ENCODE results near the gene HOXD11. TPM values are rescaled to one million over a fixed set of nuclear protein-coding genes. Genes with fewer than 3 reads are reported as not detected.
A peak's percentile ranks its signal among the peaks of the same experiment; 100 is the strongest.

Gene HOXD11
- total RNA-seq, 1 donor from 2014 or later: not detected

GRCh38 chr2:176109192-176109901 is 2.3 kb downstream of the HOXD11 start:
- peaks cover 0 to 16% of the 10 kb centered on the region in 2 donors for H3K4me1 ChIP-seq
- H3K27me3 ChIP-seq: peaks cover 67% of the 10 kb centered on the region
- H3K9me3 ChIP-seq: no peaks in the 10 kb centered on the region
- no peak overlapping the region for H3K4me3 ChIP-seq
- H3K36me3 ChIP-seq: no peaks in the 10 kb centered on the region
- intact Hi-C loops (cut with DNase I): loop anchor here (10.0 kb wide), 1 partner anchor 925 kb away; the partner anchor contains the start of gene ATP5MC3
- H3K27ac ChIP-seq: no peak overlapping the region
- no peak for TF ChIP-seq CTCF (IDR thresholded peaks at IDR 0.05)
- no peak for DNase-seq (ENCODE audit: low spot score in 2 of 2)

GRCh38 chr2:176109946-176110345 is 2.9 kb downstream of the HOXD11 start:
- TF ChIP-seq CTCF (IDR thresholded peaks at IDR 0.05): no peak
- no peak for DNase-seq (ENCODE audit: low spot score in 2 of 2)
- H3K36me3 ChIP-seq: no peaks in the 10 kb centered on the region
- H3K27ac ChIP-seq: no peak overlapping the region
- no peaks in the 10 kb centered on the region for H3K9me3 ChIP-seq
- H3K4me1 ChIP-seq: peaks cover 0 to 10% of the 10 kb centered on the region in 2 donors
- intact Hi-C loops (cut with DNase I): loop anchor here (10.0 kb wide), 1 partner anchor 925 kb away; the partner anchor contains the start of gene ATP5MC3
- H3K4me3 ChIP-seq: no peak overlapping the region
- peaks cover 61% of the 10 kb centered on the region for H3K27me3 ChIP-seq

GRCh38 chr2:176110415-176111308 is 3.6 kb downstream of the HOXD11 start:
- no peaks in the 10 kb centered on the region for H3K36me3 ChIP-seq
- no peak overlapping the region for H3K27ac ChIP-seq
- no peak overlapping the region for H3K4me3 ChIP-seq
- TF ChIP-seq CTCF (IDR thresholded peaks at IDR 0.05): no peak
- intact Hi-C loops (cut with DNase I): no loop called here
- H3K4me1 ChIP-seq: peaks cover 0 to 10% of the 10 kb centered on the region in 2 donors
- no peaks in the 10 kb centered on the region for H3K9me3 ChIP-seq
- DNase-seq (ENCODE audit: low spot score in 2 of 2): no peak
- peaks cover 57% of the 10 kb centered on the region for H3K27me3 ChIP-seq

GRCh38 chr2:176111309-176111663 is 4.2 kb downstream of the HOXD11 start:
- intact Hi-C loops (cut with DNase I): no loop called here
- Histone ChIP-seq H3K36me3 (no peaks in the 10 kb centered on the region), H3K4me3 (no peak overlapping the region), H3K9me3 (no peaks in the 10 kb centered on the region), H3K27me3 (peaks cover 60% of the 10 kb centered on the region), H3K27ac (no peak overlapping the region), H3K4me1 (peaks cover 0 to 13% of the 10 kb centered on the region in 2 donors)
- peak; percentile 18 to 51 (median 33) for TF ChIP-seq CTCF (IDR thresholded peaks at IDR 0.05)
- peak in 1 of 2 donors; percentile 57 for DNase-seq (ENCODE audit: low spot score in 2 of 2)

GRCh38 chr2:176111846-176112374 is 4.8 kb downstream of the HOXD11 start:
- Histone ChIP-seq H3K4me3 (no peak overlapping the region), H3K36me3 (no peaks in the 10 kb centered on the region), H3K27ac (no peak overlapping the region), H3K9me3 (no peaks in the 10 kb centered on the region), H3K27me3 (peaks cover 60% of the 10 kb centered on the region), H3K4me1 (peaks cover 0 to 12% of the 10 kb centered on the region in 2 donors)
- no peak for TF ChIP-seq CTCF (IDR thresholded peaks at IDR 0.05)
- intact Hi-C loops (cut with DNase I): no loop called here
- peak in 1 of 2 donors; percentile 58 for DNase-seq (ENCODE audit: low spot score in 2 of 2)
